B cell (primary cell): Measurements from ENCODE around the gene TRHDE. TPM values are rescaled to one million over a fixed set of nuclear protein-coding genes. Genes with fewer than 3 reads are reported as not detected.

Experiments
- ATAC-seq: fragments of 200-7000 bp; cut with Tn5 transposase; one replicate; pipeline ENCODE4 v1.10.0; 2021; ENCODE audit warnings: low read depth, mild to moderate bottlenecking, moderate number of reproducible peaks, moderate library complexity
- CTCF ChIA-PET: fragments of 350-600 bp; sonication (Branson Sonifier 250); formaldehyde crosslinking; loops from one replicate; lab custom pipeline; 2021; ENCODE audit warnings: antibody characterized with exemption, inconsistent platforms; lab: Charles Lee
- POLR2A ChIA-PET: fragments of 350-600 bp; sonication (Branson Sonifier 250); formaldehyde crosslinking; loops from one replicate; lab custom pipeline; 2021; ENCODE audit warnings: antibody characterized with exemption; lab: Charles Lee
- DNase-seq: peaks from one replicate; pipeline ENCODE4 v3.0.0; 2013
- H2AFZ ChIP-seq: 2 replicates; pipeline ENCODE4 v1.6.1; 2012; ENCODE audit warnings: mild to moderate bottlenecking, low read depth, low read length; ENCODE audit not compliant: insufficient read depth, poor library complexity, severe bottlenecking
- H3K27ac ChIP-seq, 2 donors: 1 replicate in 1 of 2; 2 replicates in 1 of 2; pipeline ENCODE4 v1.5.1; 2012 to 2013; ENCODE audit warnings: low read length in 2 of 2, mild to moderate bottlenecking in 2 of 2, moderate library complexity in 1 of 2
- H3K27me3 ChIP-seq, 4 experiments: fragments of 200-600 bp in 1 of 4; sonication (generic) in 1 of 4; replicated peaks in 1 of 4; 1 replicate in 2 of 4; 2 replicates in 2 of 4; pipeline versions ENCODE4 v1.6.1 to v1.7.0; 2013 to 2016; ENCODE audit warnings: low read length in 3 of 4, mild to moderate bottlenecking in 2 of 4, mixed read lengths in 1 of 4, moderate library complexity in 1 of 4; ENCODE audit not compliant: insufficient read depth in 4 of 4, control insufficient read depth in 3 of 4; ENCODE audit errors: control extremely low read depth in 1 of 4
- H3K36me3 ChIP-seq, 2 experiments: replicated peaks in 1 of 2; 1 replicate in 1 of 2; 2 replicates in 1 of 2; pipeline versions ENCODE4 v1.6.1 to v1.7.1; 2013; ENCODE audit warnings: low read length in 1 of 2; ENCODE audit not compliant: insufficient read depth in 2 of 2, control insufficient read depth in 1 of 2; ENCODE audit errors: control extremely low read depth in 1 of 2, extremely low read depth in 1 of 2
- H3K4me1 ChIP-seq, 2 donors: fragments of 200-600 bp in 1 of 2; sonication (generic) in 1 of 2; 1 replicate in 1 of 2; 2 replicates in 1 of 2; pipeline versions ENCODE4 v1.5.1 to v1.6.1; 2013 to 2017; ENCODE audit warnings: low read length in 2 of 2; ENCODE audit not compliant: control insufficient read depth in 2 of 2, insufficient read depth in 2 of 2
- H3K4me2 ChIP-seq: replicated peaks from 2 replicates; pipeline ENCODE3; 2012; ENCODE audit warnings: mild to moderate bottlenecking, low read depth, low read length; ENCODE audit not compliant: poor library complexity, severe bottlenecking
- H3K4me3 ChIP-seq, 5 experiments: fragments of 200-600 bp in 1 of 5; sonication (generic) in 1 of 5; 1 replicate in 3 of 5; 2 replicates in 2 of 5; pipeline versions ENCODE4 v1.5.1 to v1.7.0; 2011 to 2016; ENCODE audit warnings: low read length in 4 of 5, mild to moderate bottlenecking in 4 of 5, low read depth in 2 of 5, control low read depth in 1 of 5, moderate library complexity in 1 of 5; ENCODE audit not compliant: insufficient read depth in 1 of 5; ENCODE audit errors: control extremely low read depth in 1 of 5, extremely low read depth in 1 of 5
- H3K79me2 ChIP-seq: fragments of 200-600 bp; sonication (generic); one replicate; pipeline ENCODE4 v1.6.0; 2016; ENCODE audit warnings: low read length; ENCODE audit not compliant: control insufficient read depth, insufficient read depth
- H3K9ac ChIP-seq: fragments of 200-600 bp; sonication (generic); 2 replicates; pipeline ENCODE4 v1.6.1; 2017; ENCODE audit warnings: mild to moderate bottlenecking, low read length, moderate library complexity
- H3K9me3 ChIP-seq, 3 donors: one replicate each; pipeline versions ENCODE4 v1.6.1 to v1.7.1; 2013; ENCODE audit warnings: low read length in 2 of 3; ENCODE audit not compliant: control insufficient read depth in 2 of 3, insufficient read depth in 1 of 3; ENCODE audit errors: control extremely low read depth in 1 of 3
- H4K20me1 ChIP-seq: 2 replicates; pipeline ENCODE4 v1.6.0; 2012; ENCODE audit warnings: mild to moderate bottlenecking, low read length; ENCODE audit not compliant: insufficient read depth, control insufficient read depth, poor library complexity, severe bottlenecking
- H3K27ac Mint-ChIP-seq: one replicate; pipeline ENCODE4 v1.8.0; 2021; ENCODE audit warnings: mixed read lengths
- H3K27me3 Mint-ChIP-seq: one replicate; pipeline ENCODE4 v1.8.0; 2021; ENCODE audit warnings: mixed read lengths
- H3K4me1 Mint-ChIP-seq: one replicate; pipeline ENCODE4 v1.8.0; 2021; ENCODE audit warnings: mixed read lengths
- H3K4me3 Mint-ChIP-seq: one replicate; pipeline ENCODE4 v1.8.0; 2021; ENCODE audit warnings: mixed read lengths
- H3K9me3 Mint-ChIP-seq: one replicate; pipeline ENCODE4 v1.8.0; 2022; ENCODE audit warnings: mixed read lengths; ENCODE audit not compliant: insufficient read depth
- EZH2 ChIP-seq: IDR thresholded peaks from 2 replicates; pipeline ENCODE4 v1.6.1; 2012; ENCODE audit warnings: borderline replicate concordance, low read depth, mild to moderate bottlenecking, moderate library complexity, low read length; ENCODE audit not compliant: insufficient read depth, poor library complexity, severe bottlenecking
- WGBS: methylation state at CpG from one replicate; pipeline ENCODE4 v1.1.5; 2013; ENCODE audit warnings: missing lambda C conversion rate; ENCODE audit not compliant: insufficient coverage; 5-methylcytosine and 5-hydroxymethylcytosine counted together
- intact Hi-C: fragments of 100-400 bp; cut with micrococcal nuclease; formaldehyde crosslinking; loops from one replicate; pipeline ENCODE4 v1.10.0; 2022
- polyA plus RNA-seq: library from polyadenylated mRNA; depleted of rRNA; stranded (reverse); fragments of >200 nt; gene quantifications from 2 replicates; pipeline ENCODE4 v1.2.3, GENCODE V29; 2012
- total RNA-seq, 2 donors: library from RNA; stranded (reverse); fragments of 120-200 nt in 1 of 2; gene quantifications; 1 replicate in 1 of 2; 2 replicates in 1 of 2; pipeline versions ENCODE4 v1.2.3 to v1.2.4, GENCODE V29; 2013 to 2022
- TF ChIP-seq, protein P1 (sequence below): fragments of 200-600 bp; IDR thresholded peaks from one replicate; pipeline ENCODE4 v1.8.0; 2022; ENCODE audit warnings: antibody characterized with exemption, mild to moderate bottlenecking

TRHDE gene
- total and polyA plus RNA-seq, 2 donors (not counting 1 experiment from before 2014, with no cell fraction given), result not detected

DNA sequence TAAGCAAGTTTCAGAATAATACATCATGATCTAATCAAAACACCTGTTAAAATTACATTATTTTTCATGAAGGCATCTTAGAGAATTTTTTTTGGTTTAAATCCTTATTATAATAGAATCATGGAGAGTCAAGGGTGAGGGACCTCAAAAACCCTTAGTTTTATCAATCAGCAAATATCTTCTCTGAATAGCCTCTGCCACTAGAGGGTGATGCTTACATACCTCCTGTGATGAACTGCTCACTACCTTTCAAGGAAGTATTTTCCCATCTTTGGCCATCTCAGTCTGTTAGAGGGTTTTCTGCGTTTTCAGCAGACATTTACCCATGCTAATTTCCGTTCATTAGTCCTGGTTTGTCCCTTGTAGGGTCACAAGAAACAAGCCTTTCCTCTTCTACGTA, 200.2 kb downstream of the TRHDE start:
- H3K4me3 Mint-ChIP-seq, result no peak overlapping the region
- POLR2A ChIA-PET, result no interaction called here
- CTCF ChIA-PET, result no interaction called here

DNA sequence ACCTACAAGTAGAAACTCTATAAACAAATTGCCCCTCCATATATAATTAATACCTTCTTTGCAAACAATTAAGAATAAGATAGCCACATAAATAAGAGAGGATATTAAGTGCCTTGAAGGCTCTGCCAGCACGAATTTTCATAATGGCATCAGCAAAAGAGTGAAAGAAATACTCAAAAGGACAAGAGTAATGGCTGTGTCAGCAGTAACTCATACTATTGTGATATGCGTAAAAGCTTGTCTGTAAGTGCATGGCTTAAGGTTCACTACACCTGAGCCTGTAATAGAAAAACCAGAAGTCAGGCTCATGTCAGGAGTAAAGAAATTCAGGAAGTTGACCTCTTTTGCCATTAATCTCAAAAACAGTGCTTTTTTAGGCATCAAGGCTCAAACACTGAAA, 204.1 kb downstream of the TRHDE start:
- no peak overlapping the region for H2AFZ ChIP-seq
- TF ChIP-seq, protein P1, sequence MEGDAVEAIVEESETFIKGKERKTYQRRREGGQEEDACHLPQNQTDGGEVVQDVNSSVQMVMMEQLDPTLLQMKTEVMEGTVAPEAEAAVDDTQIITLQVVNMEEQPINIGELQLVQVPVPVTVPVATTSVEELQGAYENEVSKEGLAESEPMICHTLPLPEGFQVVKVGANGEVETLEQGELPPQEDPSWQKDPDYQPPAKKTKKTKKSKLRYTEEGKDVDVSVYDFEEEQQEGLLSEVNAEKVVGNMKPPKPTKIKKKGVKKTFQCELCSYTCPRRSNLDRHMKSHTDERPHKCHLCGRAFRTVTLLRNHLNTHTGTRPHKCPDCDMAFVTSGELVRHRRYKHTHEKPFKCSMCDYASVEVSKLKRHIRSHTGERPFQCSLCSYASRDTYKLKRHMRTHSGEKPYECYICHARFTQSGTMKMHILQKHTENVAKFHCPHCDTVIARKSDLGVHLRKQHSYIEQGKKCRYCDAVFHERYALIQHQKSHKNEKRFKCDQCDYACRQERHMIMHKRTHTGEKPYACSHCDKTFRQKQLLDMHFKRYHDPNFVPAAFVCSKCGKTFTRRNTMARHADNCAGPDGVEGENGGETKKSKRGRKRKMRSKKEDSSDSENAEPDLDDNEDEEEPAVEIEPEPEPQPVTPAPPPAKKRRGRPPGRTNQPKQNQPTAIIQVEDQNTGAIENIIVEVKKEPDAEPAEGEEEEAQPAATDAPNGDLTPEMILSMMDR, result no peak
- no peaks in the 10 kb centered on the region for H3K4me1 ChIP-seq
- peaks cover 0 to 1% (median 0%) of the 10 kb centered on the region in 3 donors for H3K9me3 ChIP-seq
- no peaks in the 10 kb centered on the region for H3K36me3 ChIP-seq
- Mint-ChIP-seq H3K9me3 (no peaks in the 10 kb centered on the region), H3K27me3 (no peaks in the 10 kb centered on the region), H3K4me3 (no peak overlapping the region), H3K4me1 (no peaks in the 10 kb centered on the region), H3K27ac (no peak overlapping the region)
- ChIA-PET CTCF (no interaction called here), POLR2A (no interaction called here)
- DNase-seq (no peak), ATAC-seq (no peak)
- H4K20me1 ChIP-seq, result no peaks in the 10 kb centered on the region
- no peak overlapping the region for H3K4me2 ChIP-seq
- H3K79me2 ChIP-seq, result no peaks in the 10 kb centered on the region
- H3K9ac ChIP-seq, result no peak overlapping the region
- no peak overlapping the region for H3K27ac ChIP-seq
- intact Hi-C loops, result no loop called here
- no peaks in the 10 kb centered on the region for H3K27me3 ChIP-seq
- 70% methylated on average over 2 of the region's 2 CpGs for WGBS
- no peak overlapping the region for H3K4me3 ChIP-seq

More for the DNA sequence above, 200.2 kb downstream of the TRHDE start:
- Histone ChIP-seq H3K27me3 (no peaks in the 10 kb centered on the region), H3K79me2 (no peaks in the 10 kb centered on the region), H3K4me3 (no peak overlapping the region), H3K36me3 (no peaks in the 10 kb centered on the region), H2AFZ (no peak overlapping the region), H3K27ac (no peak overlapping the region), H3K4me1 (no peaks in the 10 kb centered on the region), H3K9ac (no peak overlapping the region), H4K20me1 (no peaks in the 10 kb centered on the region), H3K4me2 (no peak overlapping the region), H3K9me3 (no peaks in the 10 kb centered on the region)
- no peak for TF ChIP-seq EZH2
- TF ChIP-seq, protein P1, result no peak
- ATAC-seq (no peak), DNase-seq (no peak)
- intact Hi-C loops, result no loop called here
- no peaks in the 10 kb centered on the region for H3K27me3 Mint-ChIP-seq
- H3K27ac Mint-ChIP-seq, result no peak overlapping the region
- H3K9me3 Mint-ChIP-seq, result no peaks in the 10 kb centered on the region
- whole genome bisulfite sequencing, result 80% methylated on average over 1 of the region's 3 CpGs
- H3K4me1 Mint-ChIP-seq, result no peaks in the 10 kb centered on the region
